Thyroid gland (tissue), 4 donors: Measurements from ENCODE around the gene CNOT11.

Experiments
- POLR2A ChIP-seq, 2 donors: fragments of 450-650 bp; IDR thresholded peaks; one replicate each; pipeline ENCODE4 v1.6.1; 2017; ENCODE audit warnings: antibody characterized with exemption in 2 of 2, mild to moderate bottlenecking in 2 of 2, moderate library complexity in 1 of 2
- TF ChIP-seq, protein P1 (sequence below), 6 experiments: fragments of 200-600 bp in 3 of 6; fragments of 450-650 bp in 3 of 6; sonication (generic) in 3 of 6; IDR thresholded peaks; one replicate each; pipeline ENCODE4 v1.5.1; 2016 to 2019; ENCODE audit warnings: antibody characterized with exemption in 6 of 6, mild to moderate bottlenecking in 2 of 6, inconsistent platforms in 1 of 6, moderate library complexity in 1 of 6

DNA sequence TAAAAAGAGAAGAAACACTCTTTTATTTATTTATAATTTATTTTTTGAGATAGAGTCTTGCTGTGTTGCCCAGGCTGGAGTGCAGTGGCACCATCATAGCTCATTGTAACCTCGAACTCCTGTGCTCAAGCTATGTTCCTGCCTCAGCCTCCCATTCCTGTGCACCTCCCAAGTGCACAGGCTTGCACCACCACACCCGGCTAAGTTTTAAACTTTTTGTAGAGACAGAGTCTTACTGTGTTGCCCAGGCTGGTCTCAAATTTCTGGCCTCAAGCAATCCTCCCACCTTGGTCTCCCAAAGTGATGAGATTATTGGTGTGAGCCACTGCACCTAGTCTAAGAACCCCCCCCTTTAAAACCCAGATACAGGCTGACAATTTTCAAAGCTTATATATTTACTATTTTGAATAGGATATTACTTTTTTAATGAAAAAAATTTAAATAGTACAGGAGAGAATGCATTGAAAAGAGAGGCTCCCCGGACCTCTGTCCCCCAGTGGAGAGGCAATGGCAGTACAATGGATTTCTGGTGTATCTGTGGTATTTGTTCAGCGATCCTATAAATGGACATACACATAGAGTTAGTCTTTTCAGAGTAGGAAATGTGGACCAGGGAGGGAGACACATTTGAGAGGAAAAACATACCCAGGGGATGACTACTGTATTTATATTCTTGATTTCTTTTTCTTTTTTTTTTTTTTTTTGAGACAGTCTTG is 48.1 kb upstream of the CNOT11 start:
- no peak for TF ChIP-seq POLR2A (IDR thresholded peaks at IDR 0.05)
- TF ChIP-seq, protein P1, sequence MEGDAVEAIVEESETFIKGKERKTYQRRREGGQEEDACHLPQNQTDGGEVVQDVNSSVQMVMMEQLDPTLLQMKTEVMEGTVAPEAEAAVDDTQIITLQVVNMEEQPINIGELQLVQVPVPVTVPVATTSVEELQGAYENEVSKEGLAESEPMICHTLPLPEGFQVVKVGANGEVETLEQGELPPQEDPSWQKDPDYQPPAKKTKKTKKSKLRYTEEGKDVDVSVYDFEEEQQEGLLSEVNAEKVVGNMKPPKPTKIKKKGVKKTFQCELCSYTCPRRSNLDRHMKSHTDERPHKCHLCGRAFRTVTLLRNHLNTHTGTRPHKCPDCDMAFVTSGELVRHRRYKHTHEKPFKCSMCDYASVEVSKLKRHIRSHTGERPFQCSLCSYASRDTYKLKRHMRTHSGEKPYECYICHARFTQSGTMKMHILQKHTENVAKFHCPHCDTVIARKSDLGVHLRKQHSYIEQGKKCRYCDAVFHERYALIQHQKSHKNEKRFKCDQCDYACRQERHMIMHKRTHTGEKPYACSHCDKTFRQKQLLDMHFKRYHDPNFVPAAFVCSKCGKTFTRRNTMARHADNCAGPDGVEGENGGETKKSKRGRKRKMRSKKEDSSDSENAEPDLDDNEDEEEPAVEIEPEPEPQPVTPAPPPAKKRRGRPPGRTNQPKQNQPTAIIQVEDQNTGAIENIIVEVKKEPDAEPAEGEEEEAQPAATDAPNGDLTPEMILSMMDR (IDR thresholded peaks at IDR 0.05) = no peak
